ENCODE data around the gene DHH.

Gene DHH

DNA sequence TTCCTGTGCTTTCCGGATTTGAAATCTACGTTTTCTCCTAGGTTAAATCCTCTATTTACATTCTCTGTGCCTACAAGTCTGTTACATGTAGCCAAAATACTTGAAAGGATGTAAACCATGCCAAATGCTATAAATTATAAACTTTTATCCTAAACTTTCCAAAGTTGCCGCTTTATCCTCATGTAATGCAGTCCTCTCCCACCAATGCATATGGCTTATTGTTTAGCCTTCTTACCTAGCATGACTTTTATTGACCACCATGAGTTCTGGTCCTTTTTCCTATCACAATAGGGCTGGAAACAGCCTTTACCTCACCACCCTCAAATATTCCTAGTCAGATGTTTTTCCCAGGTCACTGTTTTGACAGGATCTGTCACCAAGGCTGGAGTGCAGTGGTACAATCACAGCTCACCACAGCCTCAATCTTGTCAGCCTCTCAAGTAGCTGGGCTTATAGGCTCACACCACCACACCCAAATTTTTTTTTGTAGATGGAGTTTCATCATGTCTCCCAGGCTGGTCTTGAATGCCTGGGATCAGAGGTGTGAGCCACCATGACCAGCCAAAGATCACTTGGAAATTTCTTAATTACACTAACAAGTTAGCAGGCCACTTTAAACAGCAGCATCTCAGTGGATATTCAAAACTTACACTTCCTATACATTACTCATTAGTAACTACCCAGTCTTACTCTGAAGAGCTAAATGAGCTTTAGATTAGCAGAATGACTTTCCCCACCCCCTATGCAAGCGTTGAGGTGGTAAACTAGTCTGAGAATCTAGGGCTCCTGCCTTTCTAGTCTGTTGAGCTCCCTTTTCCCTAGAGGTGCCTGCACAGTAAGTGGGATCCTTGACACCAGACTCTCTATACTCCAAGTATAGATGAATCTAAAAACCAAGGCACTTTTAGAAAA, 32.5 kb upstream of the DHH start:
- H3K79me2 ChIP-seq (ENCODE audit: insufficient read depth, low read length): peaks cover 17% of the 10 kb centered on the region
- H3K36me3 ChIP-seq (ENCODE audit: low read length): peaks cover 26% of the 10 kb centered on the region
- no peak overlapping the region for H3K4me2 ChIP-seq (ENCODE audit: low read depth, low read length, poor library complexity, severe bottlenecking)
- peaks cover 13% of the 10 kb centered on the region for H4K20me1 ChIP-seq (ENCODE audit: low read depth, low read length)
- no peak overlapping the region for H3K9ac ChIP-seq (ENCODE audit: low read length)
- no peak overlapping the region for H2AFZ ChIP-seq (ENCODE audit: low read depth, low read length, severe bottlenecking)
- no peak overlapping the region for H3K4me3 ChIP-seq (ENCODE audit: insufficient read depth, low read length, poor library complexity, severe bottlenecking)
- no peaks in the 10 kb centered on the region for H3K9me2 ChIP-seq (replicated peaks; ENCODE audit: insufficient read depth, low read length)
- no peak for TF ChIP-seq EZH2phosphoT487 (conservative IDR thresholded peaks at IDR 0.05; ENCODE audit: low read length)
- TF ChIP-seq, protein P1, sequence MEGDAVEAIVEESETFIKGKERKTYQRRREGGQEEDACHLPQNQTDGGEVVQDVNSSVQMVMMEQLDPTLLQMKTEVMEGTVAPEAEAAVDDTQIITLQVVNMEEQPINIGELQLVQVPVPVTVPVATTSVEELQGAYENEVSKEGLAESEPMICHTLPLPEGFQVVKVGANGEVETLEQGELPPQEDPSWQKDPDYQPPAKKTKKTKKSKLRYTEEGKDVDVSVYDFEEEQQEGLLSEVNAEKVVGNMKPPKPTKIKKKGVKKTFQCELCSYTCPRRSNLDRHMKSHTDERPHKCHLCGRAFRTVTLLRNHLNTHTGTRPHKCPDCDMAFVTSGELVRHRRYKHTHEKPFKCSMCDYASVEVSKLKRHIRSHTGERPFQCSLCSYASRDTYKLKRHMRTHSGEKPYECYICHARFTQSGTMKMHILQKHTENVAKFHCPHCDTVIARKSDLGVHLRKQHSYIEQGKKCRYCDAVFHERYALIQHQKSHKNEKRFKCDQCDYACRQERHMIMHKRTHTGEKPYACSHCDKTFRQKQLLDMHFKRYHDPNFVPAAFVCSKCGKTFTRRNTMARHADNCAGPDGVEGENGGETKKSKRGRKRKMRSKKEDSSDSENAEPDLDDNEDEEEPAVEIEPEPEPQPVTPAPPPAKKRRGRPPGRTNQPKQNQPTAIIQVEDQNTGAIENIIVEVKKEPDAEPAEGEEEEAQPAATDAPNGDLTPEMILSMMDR (IDR thresholded peaks at IDR 0.05; ENCODE audit: insufficient read depth, low read length, poor library complexity, severe bottlenecking): no peak
- H3K27ac ChIP-seq (ENCODE audit: low read depth, low read length): no peak overlapping the region
- no peaks in the 10 kb centered on the region for H3K27me3 ChIP-seq (ENCODE audit: low read length)
- no peaks in the 10 kb centered on the region for H3K9me3 ChIP-seq (ENCODE audit: insufficient read depth, low read length)
- H3F3A ChIP-seq (ENCODE audit: insufficient read depth): peaks cover 55% of the 10 kb centered on the region

DNA sequence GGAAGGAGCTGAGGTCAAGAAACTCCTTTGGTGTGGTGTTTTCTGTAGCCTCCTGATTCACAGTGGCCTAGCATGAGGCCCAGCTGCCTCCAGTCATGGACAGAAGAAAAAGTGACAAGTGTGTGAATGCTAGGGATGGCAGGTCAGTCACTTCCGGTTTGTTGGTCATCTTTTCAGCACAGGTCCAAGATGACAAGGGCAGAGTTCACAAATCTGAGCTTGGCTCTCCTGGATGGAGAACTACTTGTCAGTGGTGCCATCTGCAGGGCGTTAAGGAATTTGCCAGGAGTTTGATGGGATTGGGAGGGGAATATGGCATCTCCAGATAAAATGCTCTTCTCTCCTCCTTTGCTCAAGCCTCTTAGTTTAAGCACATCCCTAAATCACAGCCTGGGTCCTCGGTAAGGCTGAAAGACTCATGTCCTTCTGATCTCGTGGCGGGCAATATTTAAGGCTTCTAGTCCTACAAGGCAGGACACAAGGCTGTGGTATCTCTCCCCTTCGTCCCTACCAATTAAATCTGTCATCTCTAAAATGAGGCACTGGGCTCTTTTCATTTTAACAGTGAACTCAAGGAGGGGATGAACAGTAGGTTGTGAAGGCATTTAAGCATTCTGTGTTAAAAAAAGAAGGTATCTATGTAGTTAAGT, 26.6 kb upstream of the DHH start:
- H3K9me3 ChIP-seq (ENCODE audit: insufficient read depth, low read length): no peaks in the 10 kb centered on the region
- TF ChIP-seq, protein P1 (IDR thresholded peaks at IDR 0.05; ENCODE audit: insufficient read depth, low read length, poor library complexity, severe bottlenecking): no peak
- no peak for TF ChIP-seq EZH2phosphoT487 (conservative IDR thresholded peaks at IDR 0.05; ENCODE audit: low read length)
- H2AFZ ChIP-seq (ENCODE audit: low read depth, low read length, severe bottlenecking): no peak overlapping the region
- no peaks in the 10 kb centered on the region for H3K36me3 ChIP-seq (ENCODE audit: low read length)
- no peak overlapping the region for H3K9ac ChIP-seq (ENCODE audit: low read length)
- H3K79me2 ChIP-seq (ENCODE audit: insufficient read depth, low read length): no peaks in the 10 kb centered on the region
- no peaks in the 10 kb centered on the region for H3K9me2 ChIP-seq (replicated peaks; ENCODE audit: insufficient read depth, low read length)
- H3K4me2 ChIP-seq (ENCODE audit: low read depth, low read length, poor library complexity, severe bottlenecking): no peak overlapping the region
- peaks cover 8% of the 10 kb centered on the region for H3F3A ChIP-seq (ENCODE audit: insufficient read depth)
- no peak overlapping the region for H3K27ac ChIP-seq (ENCODE audit: low read depth, low read length)
- no peaks in the 10 kb centered on the region for H3K27me3 ChIP-seq (ENCODE audit: low read length)
- H3K4me3 ChIP-seq (ENCODE audit: insufficient read depth, low read length, poor library complexity, severe bottlenecking): no peak overlapping the region
- no peaks in the 10 kb centered on the region for H4K20me1 ChIP-seq (ENCODE audit: low read depth, low read length)

DNA sequence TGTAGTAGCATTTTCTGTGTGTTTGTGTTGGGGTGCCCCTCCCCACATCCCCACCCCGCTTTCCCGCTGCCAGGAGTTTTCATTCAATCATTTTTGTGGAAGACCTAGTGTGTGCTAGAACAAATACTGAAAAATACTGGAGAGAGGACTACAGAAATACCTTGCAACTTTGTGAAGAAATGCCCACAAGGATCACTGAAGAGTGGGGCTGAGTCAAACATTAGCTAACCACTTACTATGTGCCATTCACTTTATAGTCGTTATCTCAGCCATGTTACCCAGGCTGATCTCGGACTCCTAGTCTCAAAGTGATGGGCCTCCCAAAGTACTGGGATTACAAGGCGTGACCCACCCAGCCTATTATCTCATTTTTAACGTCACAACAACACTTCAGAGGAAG, 16.6 kb upstream of the DHH start:
- Histone ChIP-seq H4K20me1 (ENCODE audit: low read depth, low read length) (no peaks in the 10 kb centered on the region), H3K4me2 (ENCODE audit: low read depth, low read length, poor library complexity, severe bottlenecking) (peak overlapping the region; percentile 76), H2AFZ (ENCODE audit: low read depth, low read length, severe bottlenecking) (peak overlapping the region; percentile 96), H3F3A (ENCODE audit: insufficient read depth) (no peaks in the 10 kb centered on the region), H3K36me3 (ENCODE audit: low read length) (no peaks in the 10 kb centered on the region), H3K9me2 (replicated peaks; ENCODE audit: insufficient read depth, low read length) (no peaks in the 10 kb centered on the region), H3K79me2 (ENCODE audit: insufficient read depth, low read length) (no peaks in the 10 kb centered on the region), H3K9me3 (ENCODE audit: insufficient read depth, low read length) (no peaks in the 10 kb centered on the region), H3K27me3 (ENCODE audit: low read length) (no peaks in the 10 kb centered on the region), H3K4me3 (ENCODE audit: insufficient read depth, low read length, poor library complexity, severe bottlenecking) (peak overlapping the region; percentile 55), H3K27ac (ENCODE audit: low read depth, low read length) (peak overlapping the region; percentile 18; the same call in 1 of the 2 replicates), H3K9ac (ENCODE audit: low read length) (peak overlapping the region; percentile 73)
- no peak for TF ChIP-seq EZH2phosphoT487 (conservative IDR thresholded peaks at IDR 0.05; ENCODE audit: low read length)
- TF ChIP-seq, protein P1 (IDR thresholded peaks at IDR 0.05; ENCODE audit: insufficient read depth, low read length, poor library complexity, severe bottlenecking): no peak
